Measurements from ENCODE around the gene CYFIP1.

CYFIP1 gene

DNA sequence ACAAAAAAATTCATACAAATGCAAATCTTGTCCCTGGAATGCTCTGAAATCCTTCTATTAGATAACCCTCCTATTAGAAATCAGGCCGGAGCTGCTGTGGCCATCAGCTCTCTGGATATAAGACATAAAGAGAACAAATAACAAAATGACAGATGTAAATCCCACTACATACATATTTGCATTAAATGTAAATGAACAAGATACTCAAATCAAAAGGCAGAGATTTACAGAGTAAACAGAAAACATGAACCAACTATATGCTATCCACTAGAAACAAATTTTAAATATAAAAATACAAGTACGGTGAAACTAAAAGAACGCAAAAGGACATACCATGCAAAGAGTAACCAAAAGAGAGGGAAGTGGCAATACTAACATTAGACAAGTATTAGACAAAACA is 10.7 kb downstream of the CYFIP1 start:
- in situ Hi-C loops (cut with MboI; ENCODE audit: low sequenced_read_pairs): no loop called here

DNA sequence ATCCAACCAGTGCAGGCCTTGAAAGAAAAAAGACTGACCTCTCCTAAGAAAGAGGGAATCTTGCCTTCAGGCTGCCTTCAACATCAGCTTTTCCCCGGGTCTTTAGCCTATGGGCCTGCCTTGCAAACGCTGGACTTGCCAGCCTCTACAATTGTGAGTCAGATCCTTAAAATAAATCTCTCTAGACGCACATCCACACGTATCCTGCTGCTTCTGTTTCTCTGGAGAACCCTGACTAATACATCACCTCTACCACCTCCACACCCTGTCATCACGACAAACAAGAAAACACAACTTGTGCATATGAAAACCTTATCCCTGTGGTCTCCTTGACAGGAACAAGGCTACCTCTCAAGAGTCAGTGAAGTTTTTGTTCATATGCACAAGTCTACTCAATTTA is 11.8 kb downstream of the CYFIP1 start:
- in situ Hi-C loops (cut with MboI; ENCODE audit: low sequenced_read_pairs): no loop called here

DNA sequence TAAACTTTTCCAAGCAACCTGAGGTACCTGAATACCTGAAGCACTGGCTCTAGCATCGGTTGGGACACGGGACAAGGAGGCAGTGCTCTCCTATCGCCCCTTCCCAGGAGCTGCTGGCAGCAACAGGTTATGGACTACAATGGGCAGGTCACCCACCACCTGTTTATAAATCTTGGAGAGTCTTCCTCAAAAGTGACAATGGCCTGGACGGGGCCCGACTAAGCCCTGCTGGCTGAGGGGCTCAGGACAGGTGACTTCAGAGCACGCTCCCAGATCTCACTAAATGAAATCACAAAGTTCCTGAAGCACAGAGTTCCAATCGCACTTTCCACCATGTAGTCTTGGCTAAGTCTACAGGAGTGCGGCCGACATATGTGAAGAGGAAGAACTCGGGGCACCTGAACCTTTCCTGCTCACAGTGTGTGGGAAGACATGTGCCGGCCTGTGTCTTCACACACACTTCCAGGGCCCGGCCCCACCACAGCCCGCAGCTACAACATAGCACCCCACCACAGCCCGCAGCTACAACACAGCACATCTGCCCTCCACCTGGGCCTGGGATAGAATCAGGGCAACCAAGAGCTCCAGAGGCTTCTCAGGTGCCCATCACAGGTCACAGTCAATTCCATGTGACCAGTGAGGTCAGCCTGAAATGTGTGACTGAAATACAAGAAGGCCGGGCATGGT is 12.9 kb downstream of the CYFIP1 start:
- in situ Hi-C loops (cut with MboI; ENCODE audit: low sequenced_read_pairs): no loop called here

DNA sequence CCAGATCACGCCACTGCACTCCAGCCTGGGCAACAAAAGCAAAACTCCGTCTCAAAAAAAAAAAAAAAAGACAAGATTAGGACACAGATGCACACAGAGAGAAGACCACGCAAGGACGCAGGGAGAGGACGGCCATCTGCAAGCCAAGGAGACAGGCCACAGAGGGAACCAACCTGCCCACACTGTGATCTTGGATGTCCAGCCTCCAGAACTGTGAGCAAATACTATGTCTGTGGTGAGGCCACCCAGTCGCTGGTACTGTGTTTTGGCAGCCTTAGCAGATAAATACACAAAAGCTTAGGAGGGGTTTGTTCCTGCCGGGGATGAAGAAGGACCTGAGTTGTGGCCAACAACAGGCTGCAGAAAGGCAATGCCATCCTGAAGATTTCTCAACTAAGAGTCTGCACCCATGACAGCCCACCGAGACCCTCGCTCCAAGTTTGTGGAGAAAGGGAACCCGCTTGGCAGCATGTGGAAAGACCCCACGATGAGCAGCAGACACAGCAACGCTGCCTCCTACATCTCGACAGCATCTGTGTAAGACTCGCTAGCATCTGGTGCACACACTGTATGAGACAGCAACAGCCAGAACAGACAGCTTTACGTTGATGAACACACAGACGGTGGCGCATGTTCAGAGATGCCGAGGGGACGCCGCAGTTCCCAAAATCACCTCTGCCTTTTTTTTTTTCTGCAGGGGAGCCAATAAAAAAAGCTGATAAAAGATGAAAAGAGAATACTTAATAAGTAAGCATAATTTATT is 13.7 kb downstream of the CYFIP1 start:
- in situ Hi-C loops (cut with MboI; ENCODE audit: low sequenced_read_pairs): no loop called here

DNA sequence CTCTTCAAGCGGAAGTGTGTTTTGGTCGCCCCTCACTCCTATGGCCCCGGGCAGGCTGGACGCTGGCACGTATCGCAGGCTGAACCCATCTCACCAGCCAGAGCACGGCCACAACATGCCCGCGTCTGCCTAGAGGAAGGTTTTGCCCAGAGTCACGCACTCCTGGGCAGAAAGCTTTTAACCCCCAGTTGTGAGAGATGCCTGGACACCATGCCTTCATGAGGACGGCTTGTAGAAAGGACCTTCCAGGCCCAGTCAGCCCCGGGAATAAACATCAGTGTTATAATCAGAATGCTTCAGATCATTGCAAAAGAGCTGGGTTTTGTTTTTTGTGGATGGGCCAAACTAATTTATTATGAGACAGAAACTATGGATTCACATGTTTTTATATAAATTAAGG is 16.5 kb downstream of the CYFIP1 start:
- in situ Hi-C loops (cut with MboI; ENCODE audit: low sequenced_read_pairs): no loop called here

DNA sequence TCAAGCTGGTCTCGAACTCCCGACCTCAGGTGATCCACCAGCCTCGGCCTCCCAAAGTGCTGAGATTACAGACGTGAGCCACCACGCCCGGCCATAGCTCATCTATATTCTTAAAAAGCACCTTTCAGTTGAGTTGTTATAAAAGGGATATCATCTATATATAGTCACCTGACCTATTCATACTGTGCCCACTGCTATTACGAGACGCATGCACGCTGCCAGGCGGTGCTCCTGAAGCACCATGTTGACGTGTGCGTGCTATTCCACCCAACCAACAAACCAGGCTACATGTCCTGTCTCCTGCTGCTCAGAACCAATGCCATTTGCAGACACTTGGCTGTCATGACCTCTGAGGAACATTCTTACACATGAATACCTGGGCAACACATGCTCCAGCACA is 17.6 kb downstream of the CYFIP1 start:
- in situ Hi-C loops (cut with MboI; ENCODE audit: low sequenced_read_pairs): no loop called here

DNA sequence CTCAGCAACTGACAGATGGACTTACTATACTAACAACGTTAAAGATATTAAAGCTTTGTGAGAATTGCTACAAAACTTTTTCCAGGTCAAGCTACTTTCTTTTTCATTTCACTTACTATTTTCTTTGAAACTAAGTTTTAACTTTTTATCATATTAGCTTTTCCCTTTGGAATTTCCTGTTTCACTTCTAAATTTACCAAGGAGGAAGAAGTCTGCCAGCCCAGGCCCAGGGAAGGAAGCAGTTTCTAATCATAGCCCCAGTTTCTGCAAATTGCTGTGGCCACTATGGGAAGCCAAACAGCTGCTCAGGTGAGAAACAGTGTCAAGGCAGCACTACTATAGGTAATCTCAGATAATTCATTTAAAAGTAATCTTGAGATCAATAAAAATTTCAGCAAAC is 18.4 kb downstream of the CYFIP1 start:
- in situ Hi-C loops (cut with MboI; ENCODE audit: low sequenced_read_pairs): no loop called here

DNA sequence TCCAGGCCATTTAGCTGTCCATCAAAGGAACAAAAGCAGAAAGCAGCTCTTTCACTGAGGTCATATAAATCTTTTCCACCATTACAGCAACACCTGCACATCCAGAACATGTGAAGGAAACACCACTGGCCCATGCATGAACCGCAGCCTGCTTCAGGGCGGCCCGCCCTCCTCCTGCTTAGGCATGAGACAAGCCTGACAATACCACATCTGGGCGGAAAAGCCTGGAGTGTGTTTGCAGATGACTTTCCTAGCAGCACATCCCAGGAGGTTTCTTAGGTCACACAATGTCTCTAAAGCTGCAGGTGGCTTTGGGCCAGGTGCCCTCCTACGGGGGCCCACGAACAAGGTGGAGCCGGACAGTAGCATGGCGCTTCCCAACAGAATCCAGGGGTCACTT is 19.6 kb downstream of the CYFIP1 start:
- in situ Hi-C loops (cut with MboI; ENCODE audit: low sequenced_read_pairs): no loop called here

DNA sequence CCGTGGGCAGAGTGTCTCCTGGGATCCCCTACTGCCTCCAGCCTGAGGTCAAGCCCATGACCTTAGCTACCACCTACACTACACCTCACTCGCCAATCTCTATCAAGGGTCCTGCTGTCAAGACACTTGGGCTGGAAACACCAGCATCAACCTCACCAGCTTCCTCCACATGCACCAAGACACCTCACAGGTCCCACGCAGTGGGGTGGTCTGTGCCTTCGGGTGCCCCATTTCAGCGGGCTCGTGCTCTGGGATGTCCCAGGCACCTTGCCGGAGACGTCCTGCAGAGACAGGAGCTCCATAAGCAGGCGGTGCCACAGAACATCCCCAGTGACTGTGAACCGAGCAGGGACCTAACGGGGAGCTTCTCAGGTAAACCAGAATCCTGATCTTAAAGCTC is 20.0 kb downstream of the CYFIP1 start:
- in situ Hi-C loops (cut with MboI; ENCODE audit: low sequenced_read_pairs): no loop called here

DNA sequence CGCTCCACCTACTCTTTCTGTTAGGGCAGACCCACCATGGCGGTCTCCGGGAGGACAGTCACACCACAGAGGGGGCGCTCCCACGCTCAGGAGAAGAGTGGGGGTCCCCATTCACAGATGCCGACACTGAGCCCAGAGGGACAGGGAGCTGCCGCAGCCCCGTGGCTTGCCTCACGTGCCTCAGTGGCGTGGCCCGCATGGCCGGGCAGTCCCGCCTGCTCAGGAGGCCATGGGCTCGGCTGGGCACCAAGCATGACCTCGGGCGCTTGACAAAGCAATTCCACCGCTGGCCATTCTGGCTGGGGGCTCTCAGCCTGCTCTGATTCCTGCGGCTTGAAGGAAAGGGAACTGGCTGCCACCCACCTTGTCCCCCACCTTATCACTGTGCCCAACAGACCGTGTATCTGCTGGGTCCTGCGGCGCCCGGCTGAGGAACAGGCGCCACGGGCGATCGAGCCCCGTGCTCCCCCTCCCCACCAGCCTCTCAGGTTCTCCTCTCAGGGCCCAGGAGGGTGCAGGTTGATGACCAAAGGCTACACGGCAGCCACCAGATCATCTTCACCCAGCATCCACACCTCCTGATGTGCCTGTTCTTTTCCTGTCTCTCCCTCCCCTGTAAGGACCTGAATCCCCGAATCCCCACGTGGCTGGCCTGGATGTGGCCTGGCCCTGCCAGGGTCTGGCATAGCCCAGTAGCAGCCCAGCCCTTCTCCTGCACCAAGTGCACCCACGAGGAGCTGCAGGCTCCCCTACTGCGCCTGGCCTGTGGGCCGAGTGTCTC is 20.7 kb downstream of the CYFIP1 start:
- in situ Hi-C loops (cut with MboI; ENCODE audit: low sequenced_read_pairs): no loop called here

DNA sequence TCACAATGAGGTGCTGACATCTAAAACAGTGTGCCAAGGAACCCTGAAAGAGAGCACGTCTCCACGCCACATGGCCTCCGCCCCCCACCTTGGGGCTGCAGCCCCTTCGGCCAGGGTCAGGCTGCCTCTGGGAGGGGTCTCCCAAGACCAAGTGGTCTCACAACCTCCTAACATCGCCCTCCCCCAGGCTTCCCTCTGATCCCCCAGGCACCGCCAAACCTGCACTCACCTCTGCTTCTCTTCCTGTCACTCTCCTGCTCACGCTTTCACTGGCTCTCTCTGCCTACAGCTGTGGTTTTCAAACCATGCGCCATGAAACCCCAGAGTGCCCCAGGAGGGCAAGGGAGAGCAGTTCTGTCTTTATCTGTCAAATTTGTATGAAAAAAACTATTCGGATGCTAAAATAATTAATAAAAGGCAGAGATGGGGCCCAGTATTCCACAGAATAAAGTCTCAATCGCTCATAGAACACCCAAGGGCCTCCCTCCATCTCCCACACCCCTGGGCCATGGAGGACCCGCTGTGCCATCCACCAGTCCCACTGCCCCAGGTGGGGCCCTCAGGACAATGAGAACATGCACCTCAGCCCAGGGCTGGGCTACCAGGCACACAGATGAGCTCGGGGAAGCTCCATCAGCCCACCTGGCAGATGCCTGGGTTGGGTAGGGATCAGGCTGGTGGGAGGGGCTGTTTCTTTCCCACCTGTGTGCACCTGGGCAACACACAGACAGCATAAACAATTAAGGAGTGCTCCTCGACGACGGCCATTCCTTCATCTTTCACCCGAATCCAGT is 21.5 kb downstream of the CYFIP1 start:
- in situ Hi-C loops (cut with MboI; ENCODE audit: low sequenced_read_pairs): no loop called here

DNA sequence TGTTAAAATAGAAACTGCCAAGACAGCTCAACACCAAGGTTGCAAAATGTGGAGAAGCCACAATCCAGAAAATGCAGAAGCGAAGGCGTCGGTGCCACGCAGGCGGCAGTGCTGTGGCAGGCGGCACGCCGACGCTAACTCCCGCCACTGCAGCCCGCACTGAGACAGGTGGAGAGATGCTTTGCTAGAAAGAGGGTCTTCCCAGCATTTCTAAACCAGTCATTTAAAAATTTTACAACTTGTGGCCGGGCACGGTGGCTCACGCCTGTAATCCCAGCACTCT is 23.2 kb downstream of the CYFIP1 start:
- in situ Hi-C loops (cut with MboI; ENCODE audit: low sequenced_read_pairs): no loop called here

DNA sequence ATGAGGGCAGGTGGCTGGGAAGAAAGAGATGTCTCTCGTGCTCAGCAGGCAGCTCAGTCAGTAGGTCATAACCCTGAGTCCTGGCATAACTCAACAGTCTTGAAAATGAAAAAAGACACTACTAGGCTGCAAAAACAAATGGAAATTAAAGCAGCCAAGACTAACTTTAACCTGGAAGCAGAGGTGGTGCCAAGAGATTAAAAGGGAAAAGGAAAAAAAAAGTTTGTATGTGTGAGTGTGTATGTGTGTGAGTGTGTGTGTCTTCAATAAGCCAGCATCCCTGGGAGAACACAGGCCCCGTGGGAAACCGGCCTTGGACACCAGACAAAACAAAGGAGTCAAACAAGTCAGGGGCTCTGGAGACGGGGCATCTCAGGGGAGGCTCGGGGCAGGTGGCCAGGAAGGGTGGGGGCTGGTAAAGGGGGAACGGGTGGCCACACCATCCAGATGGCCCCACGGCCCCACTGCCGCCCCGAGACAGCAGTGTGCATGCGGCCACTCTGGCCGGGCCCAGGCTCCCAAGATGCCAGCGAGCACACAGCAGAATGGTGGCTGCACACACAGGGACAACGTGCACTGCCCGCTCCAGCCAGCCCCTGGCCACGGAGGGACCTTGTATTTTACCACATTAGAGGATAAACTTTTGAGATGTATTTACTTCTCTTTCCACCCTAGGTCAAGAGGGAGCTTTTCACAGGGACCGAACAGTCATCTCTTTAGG is 23.8 kb downstream of the CYFIP1 start:
- in situ Hi-C loops (cut with MboI; ENCODE audit: low sequenced_read_pairs): no loop called here

DNA sequence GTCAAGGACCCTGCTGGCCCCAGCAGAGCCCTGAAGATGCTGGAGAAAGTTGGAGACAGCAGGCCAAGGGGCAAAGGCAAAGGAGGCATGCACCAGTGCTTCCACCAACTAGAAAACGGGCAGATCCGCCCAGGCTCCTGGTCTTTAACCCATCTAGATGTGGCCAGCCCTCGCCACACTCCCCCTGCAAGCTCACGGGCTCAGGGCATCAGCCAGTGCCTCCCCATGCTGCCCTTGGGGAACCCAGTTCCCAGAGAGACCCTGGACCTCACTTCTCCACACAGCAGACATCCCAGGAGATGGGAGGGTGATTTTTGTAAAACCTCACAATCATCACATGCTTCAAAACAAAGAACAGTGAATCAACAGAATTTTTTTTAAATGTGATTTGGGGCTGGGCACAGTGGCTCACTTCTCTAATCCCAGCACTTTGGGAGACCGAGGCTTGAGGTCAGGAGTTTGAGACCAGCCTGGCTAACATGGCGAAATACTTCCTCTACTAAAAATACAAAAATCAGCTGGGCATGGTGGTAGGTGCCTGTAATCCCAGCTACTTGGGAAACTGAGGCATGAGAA is 24.5 kb downstream of the CYFIP1 start:
- in situ Hi-C loops (cut with MboI; ENCODE audit: low sequenced_read_pairs): no loop called here

DNA sequence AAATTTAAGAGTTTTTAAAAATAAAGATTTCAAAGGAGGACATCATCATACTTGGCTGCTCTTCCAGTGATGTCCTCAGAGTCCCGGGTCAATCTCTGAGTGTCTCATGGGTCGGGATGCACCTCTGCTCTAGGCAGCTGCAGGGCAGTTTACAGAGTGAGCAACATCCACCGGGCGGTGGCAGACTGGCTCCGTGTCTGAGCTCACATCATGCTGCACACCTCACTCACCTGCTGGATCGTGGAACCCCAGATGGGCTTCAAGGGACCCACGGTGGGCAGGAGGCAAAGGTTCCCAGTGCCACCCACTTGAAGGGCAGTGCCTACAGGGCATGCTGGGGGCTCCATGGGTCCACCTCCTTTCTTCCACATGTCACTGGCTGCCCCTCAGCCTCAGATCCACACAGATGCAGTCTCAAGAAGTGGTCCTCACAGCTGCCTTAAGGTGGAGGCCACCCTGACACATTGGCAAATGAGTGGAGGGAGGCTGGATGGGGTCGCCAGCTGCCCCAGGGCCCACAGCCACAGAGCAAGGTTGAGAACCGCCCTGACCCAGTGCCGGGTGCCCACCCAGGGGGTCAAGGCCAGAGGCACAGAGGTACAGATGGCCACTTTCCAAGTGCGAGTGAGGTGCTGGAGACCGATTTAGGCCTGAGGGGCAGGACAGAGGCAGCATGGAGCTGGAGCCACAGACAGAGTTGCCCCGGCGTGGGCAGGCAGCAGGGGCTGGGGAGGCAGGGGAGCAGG is 25.2 kb downstream of the CYFIP1 start:
- in situ Hi-C loops (cut with MboI; ENCODE audit: low sequenced_read_pairs): no loop called here

DNA sequence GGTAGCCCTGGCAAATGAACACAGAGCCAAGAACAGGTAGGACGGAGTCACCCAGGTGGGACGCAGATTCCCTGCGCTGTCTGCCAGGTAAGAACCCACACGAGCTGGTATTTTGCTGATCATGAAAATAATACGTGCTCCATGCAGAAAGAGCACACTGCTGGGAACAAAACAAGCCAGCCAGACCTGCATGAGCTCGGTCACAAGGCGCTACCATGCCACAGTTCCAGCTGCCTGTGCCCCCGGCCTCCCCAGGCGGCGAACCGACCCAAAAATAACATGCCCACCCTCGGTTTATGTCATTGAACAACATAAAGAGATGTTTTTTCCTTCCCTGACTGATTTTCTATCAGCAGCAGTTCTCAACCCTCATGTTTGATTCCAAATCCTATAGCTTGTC is 25.8 kb downstream of the CYFIP1 start:
- in situ Hi-C loops (cut with MboI; ENCODE audit: low sequenced_read_pairs): no loop called here

DNA sequence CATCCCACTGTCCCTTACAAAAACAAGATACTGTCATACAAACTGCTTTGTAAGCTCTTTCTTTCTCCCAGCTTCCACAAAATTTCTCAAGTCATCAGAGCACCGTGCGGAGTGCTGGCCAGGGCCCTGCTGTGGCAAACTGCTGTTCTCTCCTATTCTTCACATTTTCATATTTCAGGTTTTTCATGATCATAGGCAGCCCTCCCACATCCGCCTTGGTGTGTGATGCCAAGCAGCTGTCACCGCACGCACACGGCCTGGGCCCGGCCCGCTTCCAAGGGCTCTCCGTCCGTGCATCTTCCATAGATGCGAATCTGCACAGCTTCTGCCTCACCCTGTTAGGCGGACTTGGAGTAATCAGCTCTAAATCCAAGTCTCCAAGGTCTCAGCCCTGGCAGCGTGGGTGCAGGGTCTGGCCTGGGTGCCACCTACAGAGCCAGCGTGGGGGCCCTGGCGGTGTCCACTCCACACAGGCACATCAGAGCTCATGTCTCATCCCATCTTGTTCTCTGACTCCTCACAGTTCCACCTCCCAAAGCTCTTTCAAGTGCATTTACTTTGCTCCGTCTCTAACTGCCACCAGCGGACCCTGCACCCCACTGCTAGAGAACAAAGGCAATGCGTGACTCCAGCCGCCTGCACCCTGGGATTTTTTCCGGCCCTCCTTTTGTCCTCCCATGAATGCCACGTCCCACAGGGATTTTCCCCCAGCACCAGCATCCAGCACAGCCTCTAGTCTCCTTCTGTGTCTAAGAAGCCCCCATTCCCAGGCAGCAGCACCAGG is 27.2 kb downstream of the CYFIP1 start:
- in situ Hi-C loops (cut with MboI; ENCODE audit: low sequenced_read_pairs): no loop called here

DNA sequence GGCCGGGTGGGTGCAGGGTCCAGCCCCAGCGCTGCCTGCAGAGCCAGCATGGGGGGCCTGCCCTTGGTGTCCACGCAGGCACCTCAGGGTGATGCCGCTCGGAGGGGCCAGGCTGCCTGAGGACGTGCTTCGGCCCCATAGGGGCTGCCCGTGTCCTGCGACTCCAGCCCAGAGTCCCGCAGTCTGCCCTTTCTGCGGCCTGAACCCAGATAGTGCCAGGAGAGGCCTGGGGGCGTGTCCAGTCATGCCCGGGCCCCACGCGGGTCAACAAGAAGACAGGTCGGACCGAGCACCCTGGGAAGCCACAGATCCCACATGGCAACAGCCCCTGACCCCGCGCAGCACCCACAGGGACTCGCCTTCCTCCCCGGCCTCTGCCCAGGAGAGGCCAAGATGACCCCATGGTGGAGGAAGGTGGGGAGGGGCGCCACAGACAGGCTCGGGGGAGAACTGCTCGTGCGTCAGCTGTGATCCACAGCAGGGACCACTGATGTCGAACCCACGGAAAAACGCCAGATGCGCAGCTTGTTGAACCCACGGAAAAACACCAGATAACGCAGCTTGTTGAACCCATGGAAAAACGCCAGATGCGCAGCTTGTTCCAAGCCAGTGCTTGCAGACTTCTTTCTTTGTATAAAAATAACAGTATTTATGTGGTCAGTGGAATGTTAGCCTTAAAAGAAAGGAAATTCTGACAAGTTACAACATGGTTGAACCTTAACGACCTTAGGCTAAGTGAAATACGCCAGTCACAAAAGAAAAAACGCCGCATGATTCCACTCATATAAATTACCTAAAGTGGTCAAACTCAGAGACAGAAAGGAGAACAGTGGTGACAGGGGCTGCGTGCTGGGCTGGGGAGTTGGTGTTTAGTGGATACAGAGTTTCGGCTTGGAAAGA is 28.5 kb downstream of the CYFIP1 start:
- in situ Hi-C loops (cut with MboI; ENCODE audit: low sequenced_read_pairs): no loop called here

All from hTERT RPE-1 (cell line).